ENCODE results near the gene PALD1. TPM values are rescaled to one million over a fixed set of nuclear protein-coding genes. Genes with fewer than 3 reads are reported as not detected.

Gene PALD1
- total RNA-seq, 1 experiment from 2014 or later, result 33.1 TPM

- ChIA-PET CTCF (interaction anchor here (1.2 kb wide), 1 partner anchor 14 kb away, joined by 3 read pairs; no protein-coding TSS in a partner anchor), RAD21 (ENCODE audit: low non-redundant PET in 1 of 2, low total read pairs in 2 of 2, uncharacterized antibody in 2 of 2, unreplicated experiment in 2 of 2) (no interaction called here), POLR2A (no interaction called here)
- H3K9me3 ChIP-seq (ENCODE audit: control insufficient read depth in 1 of 2, insufficient read depth in 1 of 2, low read depth in 1 of 2, low read length in 2 of 2), result no peaks in the 10 kb centered on the region
- peaks cover 0 to 3% of the 10 kb centered on the region in 2 experiments; a peak in 1 of 4 replicates for H3K36me3 ChIP-seq (ENCODE audit: control insufficient read depth in 1 of 2, insufficient read depth in 2 of 2, low read length in 2 of 2)
- H3K9ac ChIP-seq (ENCODE audit: low read length), result peak overlapping the region; percentile 19; the same call in 1 of the 2 replicates
- H3K27me3 ChIP-seq (ENCODE audit: insufficient read depth, low read length), result no peaks in the 10 kb centered on the region
- H3K79me2 ChIP-seq (ENCODE audit: insufficient read depth, low read length), result peaks cover 11% of the 10 kb centered on the region; the same call in 1 of the 2 replicates
- ATAC-seq (no peak), DNase-seq (ENCODE audit: low read depth, low spot score) (no peak)
- no peak overlapping the region; the same call in 1 of the 2 replicates for H3K27ac ChIP-seq (ENCODE audit: low read depth, low read length)
- H4K20me1 ChIP-seq (ENCODE audit: insufficient read depth), result no peaks in the 10 kb centered on the region
- BruUV-seq (replicated peaks), result no TSS peak
- H3K4me2 ChIP-seq (ENCODE audit: low read length), result no peak overlapping the region
- peaks cover 19 to 80% of the 10 kb centered on the region in 2 experiments for H3K4me1 ChIP-seq (ENCODE audit: control insufficient read depth in 1 of 2, insufficient read depth in 2 of 2, low read length in 2 of 2)
- no peak overlapping the region for H3K4me3 ChIP-seq (replicated peaks in 1 of 2; ENCODE audit: low read depth in 1 of 2, low read length in 2 of 2)
- H2AFZ ChIP-seq (ENCODE audit: low read depth, low read length, poor library complexity, severe bottlenecking), result no peak overlapping the region
- intact Hi-C loops (cut with micrococcal nuclease), result no loop called here
- no peaks in the 10 kb centered on the region for H3K9me2 ChIP-seq (ENCODE audit: insufficient read depth)
- TF ChIP-seq CTCF (IDR thresholded peaks at IDR 0.05 in 2 of 3, conservative IDR thresholded peaks at IDR 0.05 in 1 of 3; ENCODE audit: borderline replicate concordance in 1 of 3, insufficient read depth in 1 of 3, low read depth in 2 of 3, low read length in 2 of 3) (no peak), CEBPB (IDR thresholded peaks at IDR 0.05; ENCODE audit: low read depth) (no peak), FOSL1 (IDR thresholded peaks at IDR 0.05; ENCODE audit: low read depth) (no peak), EZH2 (IDR thresholded peaks at IDR 0.05) (no peak), CBX3 (IDR thresholded peaks at IDR 0.05; ENCODE audit: low read depth) (no peak), ZFX (IDR thresholded peaks at IDR 0.05) (no peak)
These were observed 82.5 kb downstream of the PALD1 start for GRCh38 chr10:70561070-70561469.

GRCh38 chr10:70561558-70561957 lies 83.0 kb downstream of the PALD1 start:
- TF ChIP-seq SRF (IDR thresholded peaks at IDR 0.05; ENCODE audit: low read depth) (no peak), POLR2A (IDR thresholded peaks at IDR 0.05; ENCODE audit: borderline replicate concordance, extremely low read depth, insufficient read depth, insufficient read length) (no peak), REST (IDR thresholded peaks at IDR 0.05; ENCODE audit: low read depth) (no peak), CBX3 (IDR thresholded peaks at IDR 0.05; ENCODE audit: low read depth) (no peak), JUND (IDR thresholded peaks at IDR 0.05) (no peak), RAD21 (IDR thresholded peaks at IDR 0.05; ENCODE audit: low read depth) (no peak)
- peaks cover 19 to 80% of the 10 kb centered on the region in 2 experiments for H3K4me1 ChIP-seq (ENCODE audit: control insufficient read depth in 1 of 2, insufficient read depth in 2 of 2, low read length in 2 of 2)
- ChIA-PET CTCF (interaction anchor here (1.2 kb wide), 1 partner anchor 13 kb away, joined by 3 read pairs; no protein-coding TSS in a partner anchor), POLR2A (no interaction called here), RAD21 (ENCODE audit: low non-redundant PET in 1 of 2, low total read pairs in 2 of 2, uncharacterized antibody in 2 of 2, unreplicated experiment in 2 of 2) (no interaction called here)
- H4K20me1 ChIP-seq (ENCODE audit: insufficient read depth), result no peaks in the 10 kb centered on the region
- ATAC-seq, result no peak
- DNase-seq (ENCODE audit: low read depth, low spot score), result no peak
- H3K9me2 ChIP-seq (ENCODE audit: insufficient read depth), result no peaks in the 10 kb centered on the region
- no peak overlapping the region for H2AFZ ChIP-seq (ENCODE audit: low read depth, low read length, poor library complexity, severe bottlenecking)
- H3K4me3 ChIP-seq (replicated peaks in 1 of 2; ENCODE audit: low read depth in 1 of 2, low read length in 2 of 2), result no peak overlapping the region
- intact Hi-C loops (cut with micrococcal nuclease), result no loop called here
- peaks cover 11% of the 10 kb centered on the region; the same call in 1 of the 2 replicates for H3K79me2 ChIP-seq (ENCODE audit: insufficient read depth, low read length)
- H3K27me3 ChIP-seq (ENCODE audit: insufficient read depth, low read length), result no peaks in the 10 kb centered on the region
- H3K27ac ChIP-seq (ENCODE audit: low read depth, low read length), result no peak overlapping the region; the same call in 1 of the 2 replicates
- peaks cover 0 to 3% of the 10 kb centered on the region in 2 experiments; a peak in 1 of 4 replicates for H3K36me3 ChIP-seq (ENCODE audit: control insufficient read depth in 1 of 2, insufficient read depth in 2 of 2, low read length in 2 of 2)
- H3K9ac ChIP-seq (ENCODE audit: low read length), result no peak overlapping the region
- H3K9me3 ChIP-seq (ENCODE audit: control insufficient read depth in 1 of 2, insufficient read depth in 1 of 2, low read depth in 1 of 2, low read length in 2 of 2), result no peaks in the 10 kb centered on the region
- BruUV-seq (replicated peaks), result no TSS peak
- H3K4me2 ChIP-seq (ENCODE audit: low read length), result no peak overlapping the region

Data from HCT116 (cell line).